GM10248 (cell line): Measurements from ENCODE around the gene CFC1.
"Not testable (repeated sequence)": the region's sequence is repeated elsewhere in the genome, so short reads cannot be mapped to it uniquely, and the experiment has no call there.

ENCODE experiments used
- CTCF ChIA-PET: fragments of 300-600 bp; sonication (Branson Sonifier 250); formaldehyde crosslinking; extraction: SDS; loops from one replicate; lab custom pipeline; 2021; ENCODE audit warnings: antibody characterized with exemption; lab: Yijun Ruan, JAX
- POLR2A ChIA-PET: fragments of 350-650 bp; sonication (Branson Sonifier 250); formaldehyde crosslinking; extraction: SDS; loops from one replicate; lab custom pipeline; 2020; ENCODE audit warnings: antibody characterized with exemption; lab: Yijun Ruan, JAX
- DNase-seq: peaks from one replicate; pipeline ENCODE4 v3.0.0; 2012; ENCODE audit errors: extremely low spot score

Gene CFC1

GRCh38 chr2:130590170-130590841, 9.1 kb downstream of the CFC1 start:
- POLR2A ChIA-PET, result not testable (repeated sequence)

GRCh38 chr2:130588688-130589458, 10.5 kb downstream of the CFC1 start:
- POLR2A ChIA-PET, CTCF ChIA-PET, DNase-seq: not testable (repeated sequence)

More at GRCh38 chr2:130590170-130590841, 9.1 kb downstream of the CFC1 start:
- DNase-seq, CTCF ChIA-PET: not testable (repeated sequence)

GRCh38 chr2:130584726-130585125, 14.6 kb downstream of the CFC1 start:
- DNase-seq, CTCF ChIA-PET: not testable (repeated sequence)

GRCh38 chr2:130583582-130583981, 15.8 kb downstream of the CFC1 start:
- POLR2A ChIA-PET, CTCF ChIA-PET, DNase-seq: not testable (repeated sequence)

More at GRCh38 chr2:130584726-130585125, 14.6 kb downstream of the CFC1 start:
- POLR2A ChIA-PET, result not testable (repeated sequence)

GRCh38 chr2:130582970-130583369, 16.4 kb downstream of the CFC1 start:
- POLR2A ChIA-PET, DNase-seq, CTCF ChIA-PET: not testable (repeated sequence)

GRCh38 chr2:130581491-130581890, 17.9 kb downstream of the CFC1 start:
- DNase-seq, CTCF ChIA-PET, POLR2A ChIA-PET: not testable (repeated sequence)

- CTCF ChIA-PET, DNase-seq, POLR2A ChIA-PET: not testable (repeated sequence)
Measured at GRCh38 chr2:130579121-130579520, 20.3 kb downstream of the CFC1 start.

- DNase-seq, CTCF ChIA-PET, POLR2A ChIA-PET: not testable (repeated sequence)
Measured at GRCh38 chr2:130577559-130577958, 21.8 kb downstream of the CFC1 start.

GRCh38 chr2:130576209-130576784, 23.1 kb downstream of the CFC1 start:
- POLR2A ChIA-PET, CTCF ChIA-PET, DNase-seq: not testable (repeated sequence)

- CTCF ChIA-PET, POLR2A ChIA-PET, DNase-seq: not testable (repeated sequence)
Measured at GRCh38 chr2:130574230-130574629, 25.1 kb downstream of the CFC1 start.

- CTCF ChIA-PET, POLR2A ChIA-PET, DNase-seq: not testable (repeated sequence)
Measured at GRCh38 chr2:130571929-130572328, 27.4 kb downstream of the CFC1 start.

GRCh38 chr2:130566165-130566564, 33.2 kb downstream of the CFC1 start:
- POLR2A ChIA-PET, CTCF ChIA-PET, DNase-seq: not testable (repeated sequence)

GRCh38 chr2:130556441-130556840, 42.9 kb downstream of the CFC1 start:
- DNase-seq, POLR2A ChIA-PET, CTCF ChIA-PET: not testable (repeated sequence)

- POLR2A ChIA-PET, DNase-seq, CTCF ChIA-PET: not testable (repeated sequence)
Measured at GRCh38 chr2:130554178-130554577, 45.2 kb downstream of the CFC1 start.

GRCh38 chr2:130549475-130549874, 49.9 kb downstream of the CFC1 start:
- CTCF ChIA-PET, POLR2A ChIA-PET, DNase-seq: not testable (repeated sequence)

- POLR2A ChIA-PET, CTCF ChIA-PET, DNase-seq: not testable (repeated sequence)
Measured at GRCh38 chr2:130548418-130548817, 51.0 kb downstream of the CFC1 start.

GRCh38 chr2:130544978-130545377, 54.4 kb downstream of the CFC1 start:
- POLR2A ChIA-PET, DNase-seq, CTCF ChIA-PET: not testable (repeated sequence)

GRCh38 chr2:130543785-130544528, 55.4 kb downstream of the CFC1 start:
- CTCF ChIA-PET, DNase-seq, POLR2A ChIA-PET: not testable (repeated sequence)
